ENCODE results near the gene LRP1B.

The LRP1B gene

GRCh38 chr2:140262908-140263307 lies 1867.9 kb downstream of the LRP1B start:
- no peak for DNase-seq (ENCODE audit: low read depth, low spot score)

- DNase-seq (ENCODE audit: low read depth, low spot score): no peak
These were observed 1873.0 kb downstream of the LRP1B start for GRCh38 chr2:140257692-140258300.

GRCh38 chr2:140256080-140256479 lies 1874.7 kb downstream of the LRP1B start:
- DNase-seq (ENCODE audit: low read depth, low spot score): no peak

GRCh38 chr2:140249821-140250220 lies 1881.0 kb downstream of the LRP1B start:
- DNase-seq (ENCODE audit: low read depth, low spot score): no peak

- no peak for DNase-seq (ENCODE audit: low read depth, low spot score)
These were observed 1882.2 kb downstream of the LRP1B start for GRCh38 chr2:140248623-140249022.

GRCh38 chr2:140247451-140248195 lies 1883.2 kb downstream of the LRP1B start:
- DNase-seq (ENCODE audit: low read depth, low spot score): no peak

GRCh38 chr2:140246957-140247356 lies 1883.9 kb downstream of the LRP1B start:
- no peak for DNase-seq (ENCODE audit: low read depth, low spot score)

- DNase-seq (ENCODE audit: low read depth, low spot score): no peak
These were observed 1884.8 kb downstream of the LRP1B start for GRCh38 chr2:140246058-140246457.

GRCh38 chr2:140242889-140243288 lies 1887.9 kb downstream of the LRP1B start:
- DNase-seq (ENCODE audit: low read depth, low spot score): no peak

- DNase-seq (ENCODE audit: low read depth, low spot score): no peak
These were observed 1896.7 kb downstream of the LRP1B start for GRCh38 chr2:140234116-140234515.

GRCh38 chr2:140210963-140211362 lies 1919.9 kb downstream of the LRP1B start:
- no peak for DNase-seq (ENCODE audit: low read depth, low spot score)

- DNase-seq (ENCODE audit: low read depth, low spot score): no peak
These were observed 1925.7 kb downstream of the LRP1B start for GRCh38 chr2:140205093-140205492.

GRCh38 chr2:140203347-140203746 lies 1927.5 kb downstream of the LRP1B start:
- DNase-seq (ENCODE audit: low read depth, low spot score): no peak

GRCh38 chr2:140201572-140201971 lies 1929.2 kb downstream of the LRP1B start:
- DNase-seq (ENCODE audit: low read depth, low spot score): no peak

GRCh38 chr2:140200764-140201163 lies 1930.1 kb downstream of the LRP1B start:
- DNase-seq (ENCODE audit: low read depth, low spot score): no peak

- DNase-seq (ENCODE audit: low read depth, low spot score): no peak
These were observed 1930.5 kb downstream of the LRP1B start for GRCh38 chr2:140200307-140200706.

- no peak for DNase-seq (ENCODE audit: low read depth, low spot score)
These were observed 1931.5 kb downstream of the LRP1B start for GRCh38 chr2:140199312-140199711.

- no peak for DNase-seq (ENCODE audit: low read depth, low spot score)
These were observed 1943.7 kb downstream of the LRP1B start for GRCh38 chr2:140187086-140187485.

- DNase-seq (ENCODE audit: low read depth, low spot score): no peak
These were observed 1944.5 kb downstream of the LRP1B start for GRCh38 chr2:140186313-140186712.

GRCh38 chr2:140185076-140185475 lies 1945.7 kb downstream of the LRP1B start:
- DNase-seq (ENCODE audit: low read depth, low spot score): no peak

GRCh38 chr2:140183056-140183765 lies 1947.6 kb downstream of the LRP1B start:
- DNase-seq (ENCODE audit: low read depth, low spot score): no peak

Measured in smooth muscle cell of the brain vasculature (primary cell).